Astrocyte (in vitro differentiated cells and primary cell): ENCODE data around the gene ZNF488. TPM values are rescaled to one million over a fixed set of nuclear protein-coding genes. Genes with fewer than 3 reads are reported as not detected.

ENCODE experiments used
- DNase-seq: peaks from one replicate; pipeline ENCODE4 v3.0.0-alpha.2; 2010; ENCODE audit warnings: low read depth
- FAIRE-seq: peaks from 2 replicates; lab custom pipeline; 2011; peaks lifted over from hg19 to GRCh38; lab: Jason Lieb, UNC
- H2AFZ ChIP-seq: 2 replicates; pipeline ENCODE4 v1.6.0; 2012; ENCODE audit warnings: low read depth, low read length, inconsistent platforms
- H3K27ac ChIP-seq: 2 replicates; pipeline ENCODE4 v1.5.1; 2011; ENCODE audit warnings: low read depth, low read length, inconsistent platforms
- H3K27me3 ChIP-seq: 2 replicates; pipeline ENCODE4 v1.6.0; 2011; ENCODE audit warnings: low read length, inconsistent platforms; ENCODE audit not compliant: insufficient read depth
- H3K36me3 ChIP-seq: 2 replicates; pipeline ENCODE4 v1.5.1; 2011; ENCODE audit warnings: low read length, inconsistent platforms; ENCODE audit not compliant: insufficient read depth
- H3K4me1 ChIP-seq: 2 replicates; pipeline ENCODE4 v1.5.1; 2011; ENCODE audit warnings: low read length, inconsistent platforms; ENCODE audit not compliant: insufficient read depth
- H3K4me2 ChIP-seq: 2 replicates; pipeline ENCODE4 v1.6.0; 2012; ENCODE audit warnings: low read length, inconsistent platforms
- H3K4me3 ChIP-seq: 2 replicates; pipeline ENCODE4 v1.5.1; 2011; ENCODE audit warnings: low read depth, mild to moderate bottlenecking, low read length, inconsistent platforms; ENCODE audit not compliant: insufficient read depth
- H3K79me2 ChIP-seq: 2 replicates; pipeline ENCODE4 v1.6.0; 2012; ENCODE audit warnings: mild to moderate bottlenecking, low read length, inconsistent platforms; ENCODE audit not compliant: insufficient read depth
- H3K9ac ChIP-seq: 2 replicates; pipeline ENCODE4 v1.6.0; 2012; ENCODE audit warnings: mild to moderate bottlenecking, low read length, inconsistent platforms
- H3K9me3 ChIP-seq: 2 replicates; pipeline ENCODE4 v1.5.1; 2012; ENCODE audit warnings: low read depth, mild to moderate bottlenecking, low read length, inconsistent platforms; ENCODE audit not compliant: insufficient read depth
- H4K20me1 ChIP-seq: 2 replicates; pipeline ENCODE4 v1.6.0; 2012; ENCODE audit warnings: low read length, inconsistent platforms; ENCODE audit not compliant: insufficient read depth
- H3K27ac Mint-ChIP-seq: one replicate; pipeline ENCODE4 v1.8.0; 2021; ENCODE audit warnings: mild to moderate bottlenecking, mixed read lengths; ENCODE audit not compliant: unreplicated experiment
- H3K27me3 Mint-ChIP-seq: one replicate; pipeline ENCODE4 v1.8.0; 2021; ENCODE audit warnings: low read depth, mixed read lengths; ENCODE audit not compliant: unreplicated experiment
- H3K36me3 Mint-ChIP-seq: one replicate; pipeline ENCODE4 v1.8.0; 2021; ENCODE audit warnings: low read depth, mixed read lengths; ENCODE audit not compliant: unreplicated experiment
- H3K4me1 Mint-ChIP-seq: one replicate; pipeline ENCODE4 v1.8.0; 2021; ENCODE audit warnings: low read depth, mixed read lengths; ENCODE audit not compliant: unreplicated experiment
- H3K4me3 Mint-ChIP-seq: one replicate; pipeline ENCODE4 v1.8.0; 2021; ENCODE audit warnings: mild to moderate bottlenecking, moderate library complexity, mixed read lengths; ENCODE audit not compliant: unreplicated experiment
- H3K9me3 Mint-ChIP-seq: one replicate; pipeline ENCODE4 v1.8.0; 2021; ENCODE audit warnings: mild to moderate bottlenecking, mixed read lengths; ENCODE audit not compliant: unreplicated experiment
- EZH2 ChIP-seq: IDR thresholded peaks from 2 replicates; pipeline ENCODE4 v1.6.1; 2012; ENCODE audit warnings: mild to moderate bottlenecking, low read length, inconsistent platforms; ENCODE audit not compliant: insufficient read depth
- total RNA-seq: library from RNA; stranded (reverse); gene quantifications from 2 replicates; pipeline ENCODE4 v1.2.1, GENCODE V29; 2021
- TF ChIP-seq, protein P1 (sequence below): IDR thresholded peaks from 2 replicates; pipeline ENCODE4 v1.5.1; 2011; ENCODE audit warnings: low read depth, mild to moderate bottlenecking, inconsistent platforms, low read length, moderate library complexity; ENCODE audit not compliant: insufficient read depth

ZNF488 gene
- total RNA-seq, 1 donor from 2014 or later: 1.4 TPM

DNA sequence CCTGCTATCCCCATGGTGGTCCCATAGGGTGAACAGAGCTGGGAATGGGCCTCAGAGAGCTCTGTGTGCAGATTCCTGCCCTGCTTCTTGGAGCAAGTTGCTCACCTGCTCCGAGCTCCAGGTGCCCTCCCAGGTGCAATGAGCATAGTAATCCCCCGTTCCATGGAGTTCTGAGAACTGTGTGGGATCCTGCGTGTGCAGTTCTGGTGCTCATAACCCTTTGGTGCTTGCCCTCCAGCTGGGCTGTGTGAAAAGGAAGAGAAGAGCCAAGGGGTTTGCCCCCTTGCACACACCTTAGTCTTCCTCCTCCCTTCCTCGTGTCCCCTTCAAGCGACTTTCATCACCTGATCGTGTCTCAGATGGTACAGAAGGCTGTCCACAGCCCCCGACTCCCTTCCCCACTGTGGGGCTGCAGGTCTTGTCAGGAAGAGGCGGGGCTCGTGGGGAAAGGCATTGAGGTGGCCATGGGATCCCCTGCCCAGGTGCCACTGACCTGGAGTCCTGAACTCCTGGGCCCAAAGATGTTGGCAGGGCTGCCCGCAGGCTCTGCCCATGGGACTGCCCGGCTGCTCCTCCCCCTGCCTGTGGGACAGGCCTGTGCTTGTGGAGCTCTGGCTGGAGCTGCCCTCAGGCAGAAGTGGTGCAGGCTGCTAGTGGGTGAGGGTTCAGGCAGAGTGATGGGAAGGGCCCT lies 21.9 kb upstream of the ZNF488 start:
- H3K4me2 ChIP-seq: peak overlapping the region; percentile 54
- H3K4me3 Mint-ChIP-seq: no peak overlapping the region
- no peaks in the 10 kb centered on the region for H3K27me3 Mint-ChIP-seq
- TF ChIP-seq, protein P1, sequence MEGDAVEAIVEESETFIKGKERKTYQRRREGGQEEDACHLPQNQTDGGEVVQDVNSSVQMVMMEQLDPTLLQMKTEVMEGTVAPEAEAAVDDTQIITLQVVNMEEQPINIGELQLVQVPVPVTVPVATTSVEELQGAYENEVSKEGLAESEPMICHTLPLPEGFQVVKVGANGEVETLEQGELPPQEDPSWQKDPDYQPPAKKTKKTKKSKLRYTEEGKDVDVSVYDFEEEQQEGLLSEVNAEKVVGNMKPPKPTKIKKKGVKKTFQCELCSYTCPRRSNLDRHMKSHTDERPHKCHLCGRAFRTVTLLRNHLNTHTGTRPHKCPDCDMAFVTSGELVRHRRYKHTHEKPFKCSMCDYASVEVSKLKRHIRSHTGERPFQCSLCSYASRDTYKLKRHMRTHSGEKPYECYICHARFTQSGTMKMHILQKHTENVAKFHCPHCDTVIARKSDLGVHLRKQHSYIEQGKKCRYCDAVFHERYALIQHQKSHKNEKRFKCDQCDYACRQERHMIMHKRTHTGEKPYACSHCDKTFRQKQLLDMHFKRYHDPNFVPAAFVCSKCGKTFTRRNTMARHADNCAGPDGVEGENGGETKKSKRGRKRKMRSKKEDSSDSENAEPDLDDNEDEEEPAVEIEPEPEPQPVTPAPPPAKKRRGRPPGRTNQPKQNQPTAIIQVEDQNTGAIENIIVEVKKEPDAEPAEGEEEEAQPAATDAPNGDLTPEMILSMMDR: no peak
- no peak for TF ChIP-seq EZH2
- H3K4me1 Mint-ChIP-seq: peaks cover 24% of the 10 kb centered on the region
- no peaks in the 10 kb centered on the region for H3K36me3 ChIP-seq
- H3K9me3 Mint-ChIP-seq: peaks cover 1% of the 10 kb centered on the region
- H3K9me3 ChIP-seq: no peaks in the 10 kb centered on the region
- no peak overlapping the region for H3K27ac ChIP-seq
- H3K4me3 ChIP-seq: no peak overlapping the region
- H3K36me3 Mint-ChIP-seq: no peaks in the 10 kb centered on the region
- H3K9ac ChIP-seq: no peak overlapping the region
- H4K20me1 ChIP-seq: no peaks in the 10 kb centered on the region
- H3K4me1 ChIP-seq: peaks cover 34% of the 10 kb centered on the region
- DNase-seq (no peak), FAIRE-seq (no peak)
- H3K79me2 ChIP-seq: no peaks in the 10 kb centered on the region
- H2AFZ ChIP-seq: no peak overlapping the region
- no peak overlapping the region for H3K27ac Mint-ChIP-seq
- H3K27me3 ChIP-seq: no peaks in the 10 kb centered on the region

DNA sequence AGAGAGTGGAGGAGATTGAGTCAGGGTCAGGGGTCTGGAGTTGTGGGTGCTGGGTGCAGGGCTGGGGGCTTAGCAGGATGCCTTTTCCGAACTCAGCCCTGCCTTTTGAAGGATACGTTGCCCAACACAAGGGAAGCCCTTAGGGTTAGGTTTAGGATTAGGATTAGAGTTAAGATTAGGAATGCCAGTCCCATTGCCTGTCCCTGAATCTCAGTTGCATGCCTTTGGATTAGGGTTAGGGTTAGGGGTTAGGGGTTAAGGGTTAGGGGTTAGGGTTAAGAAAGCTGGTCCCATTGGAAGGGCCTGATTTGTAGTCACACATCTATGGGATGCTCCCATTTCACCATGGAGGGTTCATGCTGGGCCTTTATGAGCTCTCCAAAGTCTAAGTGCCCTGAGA lies 20.8 kb upstream of the ZNF488 start:
- H3K4me3 ChIP-seq: no peak overlapping the region
- no peaks in the 10 kb centered on the region for H3K27me3 ChIP-seq
- H2AFZ ChIP-seq: no peak overlapping the region
- Mint-ChIP-seq H3K4me1 (peaks cover 25% of the 10 kb centered on the region), H3K27me3 (no peaks in the 10 kb centered on the region), H3K36me3 (no peaks in the 10 kb centered on the region), H3K4me3 (no peak overlapping the region), H3K27ac (peak overlapping the region; percentile 58), H3K9me3 (peaks cover 1% of the 10 kb centered on the region)
- H3K36me3 ChIP-seq: no peaks in the 10 kb centered on the region
- FAIRE-seq: no peak
- H4K20me1 ChIP-seq: no peaks in the 10 kb centered on the region
- H3K27ac ChIP-seq: no peak overlapping the region
- DNase-seq: no peak
- no peak overlapping the region for H3K9ac ChIP-seq
- H3K4me2 ChIP-seq: no peak overlapping the region
- peaks cover 34% of the 10 kb centered on the region for H3K4me1 ChIP-seq
- H3K79me2 ChIP-seq: no peaks in the 10 kb centered on the region
- H3K9me3 ChIP-seq: no peaks in the 10 kb centered on the region
- TF ChIP-seq, protein P1: no peak
- no peak for TF ChIP-seq EZH2

DNA sequence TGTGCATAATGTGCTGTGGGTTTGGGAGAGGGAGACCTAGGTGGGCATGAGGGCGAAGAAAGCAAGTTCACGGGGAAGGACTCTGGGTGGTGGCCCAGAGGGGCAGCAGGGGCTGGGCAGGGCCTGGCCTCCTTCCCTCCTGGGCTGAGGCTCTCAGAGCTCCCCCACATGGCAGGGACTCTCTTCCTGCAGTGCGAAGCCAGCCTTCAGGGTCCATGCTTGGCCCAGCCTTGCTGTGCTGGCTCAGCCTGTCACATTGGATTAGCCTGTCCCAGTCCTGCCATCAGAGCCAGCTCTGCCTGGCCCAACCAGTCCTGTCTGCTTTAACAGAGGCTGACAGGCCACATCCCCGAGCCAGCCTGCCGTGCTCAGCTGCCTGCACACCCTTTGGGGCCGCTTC lies 20.4 kb upstream of the ZNF488 start:
- H3K9me3 Mint-ChIP-seq: peaks cover 4% of the 10 kb centered on the region
- H3K4me1 ChIP-seq: peaks cover 34% of the 10 kb centered on the region
- H3K4me2 ChIP-seq: no peak overlapping the region
- H3K9ac ChIP-seq: no peak overlapping the region
- no peaks in the 10 kb centered on the region for H3K27me3 ChIP-seq
- H4K20me1 ChIP-seq: no peaks in the 10 kb centered on the region
- no peaks in the 10 kb centered on the region for H3K36me3 ChIP-seq
- no peak for DNase-seq
- H3K79me2 ChIP-seq: no peaks in the 10 kb centered on the region
- no peak overlapping the region for H3K4me3 ChIP-seq
- H3K27me3 Mint-ChIP-seq: no peaks in the 10 kb centered on the region
- FAIRE-seq: no peak
- peaks cover 25% of the 10 kb centered on the region for H3K4me1 Mint-ChIP-seq
- no peak for TF ChIP-seq EZH2
- H3K36me3 Mint-ChIP-seq: no peaks in the 10 kb centered on the region
- H3K9me3 ChIP-seq: no peaks in the 10 kb centered on the region
- H3K27ac ChIP-seq: no peak overlapping the region
- no peak overlapping the region for H3K4me3 Mint-ChIP-seq
- H3K27ac Mint-ChIP-seq: peak overlapping the region; percentile 58
- no peak overlapping the region for H2AFZ ChIP-seq
